ENCODE results near the gene PPHLN1. TPM values are rescaled to one million over a fixed set of nuclear protein-coding genes. Genes with fewer than 3 reads are reported as not detected.
A peak's percentile ranks its signal among the peaks of the same experiment; 100 is the strongest.

The PPHLN1 gene, protein sequence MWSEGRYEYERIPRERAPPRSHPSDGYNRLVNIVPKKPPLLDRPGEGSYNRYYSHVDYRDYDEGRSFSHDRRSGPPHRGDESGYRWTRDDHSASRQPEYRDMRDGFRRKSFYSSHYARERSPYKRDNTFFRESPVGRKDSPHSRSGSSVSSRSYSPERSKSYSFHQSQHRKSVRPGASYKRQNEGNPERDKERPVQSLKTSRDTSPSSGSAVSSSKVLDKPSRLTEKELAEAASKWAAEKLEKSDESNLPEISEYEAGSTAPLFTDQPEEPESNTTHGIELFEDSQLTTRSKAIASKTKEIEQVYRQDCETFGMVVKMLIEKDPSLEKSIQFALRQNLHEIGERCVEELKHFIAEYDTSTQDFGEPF
- 94.0 and 95.9 TPM in 2 replicates for total RNA-seq

DNA sequence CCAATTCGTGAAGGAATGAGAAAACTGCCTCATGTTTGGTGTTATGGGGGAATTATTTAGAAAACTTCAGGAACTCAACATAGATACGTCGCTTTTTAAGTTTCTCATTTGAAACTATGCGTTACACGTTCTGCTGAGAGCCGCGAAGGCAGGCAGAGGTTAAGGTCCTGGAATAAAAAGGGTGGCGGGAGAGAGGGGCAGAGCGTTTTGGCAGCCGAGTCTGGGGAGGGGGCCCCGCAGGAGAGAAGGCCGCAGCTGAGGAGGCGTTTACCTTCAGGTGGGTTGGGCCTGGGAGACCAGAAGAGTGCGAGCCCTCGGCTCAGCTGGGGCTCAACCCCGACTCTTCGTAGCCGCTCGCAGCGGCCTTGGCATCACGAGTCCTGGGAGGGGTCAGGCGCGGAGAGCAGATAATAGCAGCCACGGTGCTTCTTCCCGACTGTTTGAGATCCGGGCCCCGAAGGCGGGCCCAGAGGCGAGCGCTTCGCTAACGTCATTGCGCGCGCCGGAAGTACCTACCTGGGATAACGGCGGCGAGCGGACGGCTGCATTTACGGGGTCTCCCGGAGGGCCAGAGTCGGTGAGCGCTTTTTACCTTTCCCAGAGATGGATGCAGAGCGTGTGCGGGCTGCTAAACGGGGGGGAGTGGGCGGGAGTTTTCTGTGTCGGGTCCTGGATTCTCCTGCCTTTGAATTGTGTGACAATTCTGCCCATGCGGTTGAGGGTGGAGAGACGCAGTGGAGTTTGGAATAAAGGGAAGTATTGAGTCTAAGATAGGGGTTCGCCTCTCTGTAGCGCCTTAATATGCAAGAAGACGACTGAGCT, at the start of gene PPHLN1, which contains the start of gene ZCRB1:
TSS of gene PPHLN1 (plus strand) at position 515 of the 822 bp plus-strand sequence. CDS start 9,736 bp downstream, outside the sequence.
TSS of gene ZCRB1 (minus strand) at position 442 of the 822 bp plus-strand sequence. CDS start 1,992 bp downstream, outside the sequence.
- Mint-ChIP-seq H3K4me1 (peaks cover 51% of the 10 kb centered on the region), H3K36me3 (ENCODE audit: low read depth) (peaks cover 44% of the 10 kb centered on the region), H3K9me3 (no peaks in the 10 kb centered on the region), H3K27ac (peak within 1 kb of the TSS; percentile 90), H3K27me3 (no peaks in the 10 kb centered on the region), H3K4me3 (peak within 1 kb of the TSS; percentile 94)
- TF ChIP-seq CTCF (IDR thresholded peaks at IDR 0.05) = no peak
- POLR2A ChIA-PET = interaction anchor here (1.2 to 1.6 kb wide), 3 partner anchors 88 to 181 kb away, joined by 3 to 6 read pairs (median 3); partner anchors contain the start of gene YAF2
- DNase-seq (peak; percentile 73), ATAC-seq (ENCODE audit: low read depth) (peak; percentile 89)
- intact Hi-C loops (cut with micrococcal nuclease) = loop anchor here (1.0 to 5.0 kb wide), 7 partner anchors 21 to 1480 kb away; partner anchors contain the start of genes GXYLT1 and TWF1
- CTCF ChIA-PET = no interaction called here

DNA sequence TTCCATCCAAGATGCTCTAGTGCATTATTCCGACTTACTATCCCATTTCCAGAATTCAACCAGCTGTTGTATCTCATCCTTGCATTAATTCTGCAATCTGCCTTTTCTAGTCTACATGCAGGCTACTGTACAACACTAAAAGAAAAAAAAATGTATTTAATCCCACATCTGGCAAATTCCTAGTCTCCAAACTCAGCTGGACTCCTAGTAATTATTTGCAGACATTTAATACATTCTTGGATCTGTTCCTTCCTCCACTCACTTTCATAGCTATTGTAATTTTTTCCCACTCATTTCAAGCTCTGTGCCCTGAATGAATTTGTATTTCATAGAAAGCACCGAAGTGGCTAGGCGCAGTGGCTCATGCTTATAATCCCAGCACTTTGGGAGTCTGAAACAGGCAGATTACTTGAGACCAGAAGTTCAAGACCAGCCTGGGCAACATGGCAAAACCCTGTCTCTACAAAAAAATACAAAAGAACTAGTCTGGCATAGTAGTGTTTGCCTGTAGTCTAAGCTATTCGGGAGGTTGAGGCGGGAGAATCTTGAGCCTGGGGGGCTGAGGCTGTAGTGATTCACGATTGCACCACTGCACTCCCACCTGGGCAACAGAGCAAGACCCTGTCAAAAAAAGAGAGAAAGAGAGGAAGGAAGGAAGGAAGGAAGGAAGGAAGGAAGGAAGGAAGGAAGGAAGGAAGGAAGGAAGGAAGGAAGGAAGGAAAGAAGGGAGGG, 48.4 kb upstream of the PPHLN1 start:
- ChIA-PET POLR2A (no interaction called here), CTCF (no interaction called here)
- intact Hi-C loops (cut with micrococcal nuclease) = no loop called here
- Mint-ChIP-seq H3K27ac (no peak overlapping the region), H3K36me3 (ENCODE audit: low read depth) (no peaks in the 10 kb centered on the region), H3K9me3 (no peaks in the 10 kb centered on the region), H3K27me3 (no peaks in the 10 kb centered on the region), H3K4me1 (no peaks in the 10 kb centered on the region), H3K4me3 (no peak overlapping the region)
- no peak for ATAC-seq (ENCODE audit: low read depth)
- DNase-seq = no peak
- TF ChIP-seq CTCF (IDR thresholded peaks at IDR 0.05) = no peak

GRCh38 chr12:42278128-42278510, 47.8 kb upstream of the PPHLN1 start:
- CTCF ChIA-PET = no interaction called here
- no peaks in the 10 kb centered on the region for H3K9me3 Mint-ChIP-seq

GRCh38 chr12:42281278-42281677, 44.7 kb upstream of the PPHLN1 start:
- Mint-ChIP-seq H3K27me3 (no peaks in the 10 kb centered on the region), H3K4me3 (no peak overlapping the region), H3K4me1 (peaks cover 7% of the 10 kb centered on the region), H3K27ac (no peak overlapping the region), H3K36me3 (ENCODE audit: low read depth) (no peaks in the 10 kb centered on the region), H3K9me3 (no peaks in the 10 kb centered on the region)
- DNase-seq = no peak
- ATAC-seq (ENCODE audit: low read depth) = no peak
- POLR2A ChIA-PET = no interaction called here
- no peak for TF ChIP-seq CTCF (IDR thresholded peaks at IDR 0.05)
- intact Hi-C loops (cut with micrococcal nuclease) = no loop called here
- CTCF ChIA-PET = no interaction called here

More at GRCh38 chr12:42278128-42278510, 47.8 kb upstream of the PPHLN1 start:
- no peak for TF ChIP-seq CTCF (IDR thresholded peaks at IDR 0.05)
- ATAC-seq (ENCODE audit: low read depth) = no peak
- POLR2A ChIA-PET = no interaction called here
- DNase-seq = no peak
- no peaks in the 10 kb centered on the region for H3K36me3 Mint-ChIP-seq (ENCODE audit: low read depth)
- H3K27me3 Mint-ChIP-seq = no peaks in the 10 kb centered on the region
- intact Hi-C loops (cut with micrococcal nuclease) = no loop called here
- H3K4me1 Mint-ChIP-seq = no peaks in the 10 kb centered on the region
- no peak overlapping the region for H3K27ac Mint-ChIP-seq
- no peak overlapping the region for H3K4me3 Mint-ChIP-seq
